PFSK-1 (cell line): ENCODE measurements around the gene MRTFB.

Experiments
- FOXP2 ChIP-seq: optimal IDR thresholded peaks from 2 replicates; pipeline ENCODE3; 2011; ENCODE audit warnings: borderline replicate concordance, control low read depth, inconsistent platforms; ENCODE audit not compliant: insufficient read depth; ENCODE audit errors: extremely low read length, extremely low read depth
- POLR2AphosphoS5 ChIP-seq: IDR thresholded peaks from 2 replicates; pipeline ENCODE4 v1.6.1; 2012; ENCODE audit warnings: low read depth, mild to moderate bottlenecking, control low read depth, low read length, moderate library complexity
- SIN3A ChIP-seq: IDR thresholded peaks from 2 replicates; pipeline ENCODE4 v1.6.1; 2012; ENCODE audit warnings: mild to moderate bottlenecking, low read length, moderate library complexity, borderline replicate concordance; ENCODE audit not compliant: insufficient read depth
- TAF1 ChIP-seq: IDR thresholded peaks from 2 replicates; pipeline ENCODE4 v1.6.1; 2012; ENCODE audit warnings: low read length, control low read depth, borderline replicate concordance; ENCODE audit not compliant: insufficient read depth
- TF ChIP-seq, protein P1 (sequence below), 2 experiments: IDR thresholded peaks; 2 replicates each; pipeline versions ENCODE4 v1.6.1 to v1.8.0; 2011 to 2012; ENCODE audit warnings: low read depth in 2 of 2, low read length in 2 of 2, control low read depth in 1 of 2, inconsistent platforms in 1 of 2, mild to moderate bottlenecking in 1 of 2, moderate library complexity in 1 of 2; ENCODE audit not compliant: insufficient read depth in 1 of 2

Gene MRTFB

DNA sequence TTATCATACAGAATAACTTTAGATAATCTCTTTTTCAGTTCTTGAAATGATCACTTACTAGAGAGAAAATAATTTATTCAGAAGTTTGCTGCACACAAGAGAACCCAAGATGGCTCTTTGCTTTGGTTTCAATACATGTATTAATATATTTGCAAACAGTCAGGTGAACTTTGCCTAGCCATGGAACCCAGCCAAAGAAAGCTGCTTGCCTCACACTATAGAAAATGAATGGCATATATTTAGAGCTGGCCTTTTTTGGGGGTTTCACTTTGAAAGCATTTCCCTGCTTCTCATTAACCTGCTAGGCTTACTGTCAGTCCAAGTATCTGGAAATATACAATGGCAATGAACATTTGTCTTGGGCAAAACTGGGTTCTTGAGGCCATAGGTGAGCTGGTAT lies 75.3 kb downstream of the MRTFB start:
- TF ChIP-seq SIN3A (no peak), POLR2AphosphoS5 (no peak), TAF1 (no peak), FOXP2 (no peak)
- TF ChIP-seq, protein P1, sequence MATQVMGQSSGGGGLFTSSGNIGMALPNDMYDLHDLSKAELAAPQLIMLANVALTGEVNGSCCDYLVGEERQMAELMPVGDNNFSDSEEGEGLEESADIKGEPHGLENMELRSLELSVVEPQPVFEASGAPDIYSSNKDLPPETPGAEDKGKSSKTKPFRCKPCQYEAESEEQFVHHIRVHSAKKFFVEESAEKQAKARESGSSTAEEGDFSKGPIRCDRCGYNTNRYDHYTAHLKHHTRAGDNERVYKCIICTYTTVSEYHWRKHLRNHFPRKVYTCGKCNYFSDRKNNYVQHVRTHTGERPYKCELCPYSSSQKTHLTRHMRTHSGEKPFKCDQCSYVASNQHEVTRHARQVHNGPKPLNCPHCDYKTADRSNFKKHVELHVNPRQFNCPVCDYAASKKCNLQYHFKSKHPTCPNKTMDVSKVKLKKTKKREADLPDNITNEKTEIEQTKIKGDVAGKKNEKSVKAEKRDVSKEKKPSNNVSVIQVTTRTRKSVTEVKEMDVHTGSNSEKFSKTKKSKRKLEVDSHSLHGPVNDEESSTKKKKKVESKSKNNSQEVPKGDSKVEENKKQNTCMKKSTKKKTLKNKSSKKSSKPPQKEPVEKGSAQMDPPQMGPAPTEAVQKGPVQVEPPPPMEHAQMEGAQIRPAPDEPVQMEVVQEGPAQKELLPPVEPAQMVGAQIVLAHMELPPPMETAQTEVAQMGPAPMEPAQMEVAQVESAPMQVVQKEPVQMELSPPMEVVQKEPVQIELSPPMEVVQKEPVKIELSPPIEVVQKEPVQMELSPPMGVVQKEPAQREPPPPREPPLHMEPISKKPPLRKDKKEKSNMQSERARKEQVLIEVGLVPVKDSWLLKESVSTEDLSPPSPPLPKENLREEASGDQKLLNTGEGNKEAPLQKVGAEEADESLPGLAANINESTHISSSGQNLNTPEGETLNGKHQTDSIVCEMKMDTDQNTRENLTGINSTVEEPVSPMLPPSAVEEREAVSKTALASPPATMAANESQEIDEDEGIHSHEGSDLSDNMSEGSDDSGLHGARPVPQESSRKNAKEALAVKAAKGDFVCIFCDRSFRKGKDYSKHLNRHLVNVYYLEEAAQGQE (IDR thresholded peaks at IDR 0.05; ENCODE audit: insufficient read depth in 1 of 2, low read depth in 2 of 2, low read length in 2 of 2) = no peak

DNA sequence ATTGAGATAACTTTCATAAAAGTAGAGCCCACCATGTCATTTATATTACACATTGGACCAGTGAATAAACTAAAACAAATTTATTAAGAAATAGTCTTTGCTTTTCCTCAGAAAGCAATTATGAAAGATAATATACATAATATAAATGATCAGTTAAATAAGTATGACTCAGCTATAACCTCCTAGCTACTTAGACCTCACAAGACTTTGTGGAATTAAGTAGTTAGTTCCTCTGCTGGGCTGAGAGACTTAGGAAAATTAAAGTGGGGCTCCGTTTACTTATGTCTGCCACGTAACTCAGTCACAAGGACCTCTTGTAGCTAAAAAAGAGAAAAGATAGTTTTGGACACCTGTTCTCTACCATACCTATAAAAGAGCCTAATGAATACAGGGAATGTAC lies 76.9 kb downstream of the MRTFB start:
- TF ChIP-seq, protein P1 (IDR thresholded peaks at IDR 0.05; ENCODE audit: insufficient read depth in 1 of 2, low read depth in 2 of 2, low read length in 2 of 2) = no peak
- no peak for TF ChIP-seq SIN3A
- TF ChIP-seq POLR2AphosphoS5 = no peak
- TF ChIP-seq TAF1 = no peak
- TF ChIP-seq FOXP2 = no peak

DNA sequence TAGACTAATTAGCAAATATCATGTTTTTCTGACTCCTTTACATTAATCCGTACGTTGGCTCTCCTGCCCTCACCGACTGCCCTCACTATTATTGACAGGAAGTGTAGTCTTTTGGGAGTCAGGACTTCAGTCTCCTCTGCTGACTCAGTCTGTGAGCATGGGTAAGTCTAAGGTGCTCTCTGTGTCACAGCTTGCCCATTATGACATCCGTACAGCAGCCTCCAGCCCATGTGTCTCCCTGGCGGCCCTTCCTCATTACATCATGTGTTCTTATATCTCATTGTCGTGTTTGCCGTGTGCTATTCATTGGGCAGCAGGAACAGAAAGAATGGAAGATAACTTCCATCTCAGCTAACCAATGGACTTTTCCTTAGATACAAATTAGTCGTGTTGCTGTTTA lies 77.5 kb downstream of the MRTFB start:
- no peak for TF ChIP-seq FOXP2
- no peak for TF ChIP-seq SIN3A
- TF ChIP-seq, protein P1 (IDR thresholded peaks at IDR 0.05; ENCODE audit: insufficient read depth in 1 of 2, low read depth in 2 of 2, low read length in 2 of 2) = no peak
- no peak for TF ChIP-seq POLR2AphosphoS5
- TF ChIP-seq TAF1 = no peak

DNA sequence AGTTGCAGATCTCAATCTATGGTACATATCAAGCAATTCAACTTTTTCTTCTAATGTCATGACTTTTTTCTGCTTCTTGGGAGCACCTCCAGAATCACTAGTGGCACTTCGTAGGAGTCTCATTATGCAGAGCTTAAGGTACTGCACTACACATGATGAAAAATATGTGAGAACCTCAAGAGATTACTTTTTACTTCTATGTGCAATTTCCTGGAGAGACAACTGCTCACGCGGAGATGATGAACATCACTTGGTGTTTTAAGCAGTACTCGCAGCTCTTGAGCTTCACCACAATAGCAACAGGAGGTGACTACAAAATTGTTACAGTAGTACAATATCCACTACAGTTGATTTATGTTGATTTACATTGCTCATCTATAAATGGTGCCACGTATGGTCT lies 79.7 kb downstream of the MRTFB start:
- TF ChIP-seq SIN3A (no peak), POLR2AphosphoS5 (no peak), FOXP2 (no peak), TAF1 (no peak)
- TF ChIP-seq, protein P1 (IDR thresholded peaks at IDR 0.05; ENCODE audit: insufficient read depth in 1 of 2, low read depth in 2 of 2, low read length in 2 of 2) = no peak

DNA sequence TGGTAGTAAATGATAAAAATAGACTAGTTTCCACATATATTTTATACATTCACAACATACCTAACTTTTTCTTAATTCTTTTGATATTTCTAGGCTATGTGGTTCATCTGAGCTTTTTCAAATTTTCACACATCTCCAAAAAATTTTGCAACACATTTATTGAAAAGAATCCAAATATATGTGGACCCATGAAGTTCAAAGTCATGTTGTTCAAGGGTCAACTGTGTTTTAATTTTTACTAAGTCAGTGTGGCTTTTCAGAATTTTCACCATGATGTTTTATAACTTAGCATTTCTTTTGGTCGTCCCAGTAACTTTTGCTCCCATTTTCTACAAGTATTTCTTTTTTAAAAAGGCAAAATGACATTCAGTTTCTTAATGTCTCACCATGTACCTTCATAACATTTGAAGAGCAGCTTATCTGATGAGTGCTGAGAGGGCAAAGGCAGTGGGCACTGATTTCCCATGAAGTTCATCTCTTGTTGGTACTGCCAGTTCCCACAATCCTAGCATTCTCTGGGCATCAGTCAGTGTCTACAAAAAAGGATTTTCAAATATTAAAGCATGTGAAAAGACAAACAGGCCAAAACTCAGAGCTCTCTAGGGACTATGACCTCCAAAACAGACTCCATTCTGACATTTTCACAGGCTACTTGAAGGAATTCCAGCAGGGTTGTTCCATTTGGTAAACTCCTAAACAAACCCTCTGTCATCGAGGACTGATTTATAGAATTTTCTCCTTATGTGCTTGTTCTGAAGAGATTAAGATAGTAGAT lies 80.3 kb downstream of the MRTFB start:
- no peak for TF ChIP-seq FOXP2
- no peak for TF ChIP-seq SIN3A
- TF ChIP-seq, protein P1 (IDR thresholded peaks at IDR 0.05; ENCODE audit: insufficient read depth in 1 of 2, low read depth in 2 of 2, low read length in 2 of 2) = no peak
- no peak for TF ChIP-seq TAF1
- no peak for TF ChIP-seq POLR2AphosphoS5
